HG02943 (cell line): ENCODE data around the gene BHMT.

Source experiments
- ATAC-seq: cut with Tn5 transposase; IDR thresholded peaks from one replicate; pipeline ENCODE4 v1.9.1; 2021; ENCODE audit warnings: mild to moderate bottlenecking, low read depth, moderate library complexity; ENCODE audit not compliant: unreplicated experiment

Gene BHMT

GRCh38 chr5:79111387-79111959 lies at the start of gene BHMT:
Gene BHMT (plus strand): TSS chr5:79111809. CDS start chr5:79111886, 77 bp downstream.
- no peak for ATAC-seq

- no peak for ATAC-seq
Observed at GRCh38 chr5:79062436-79062835, 49.2 kb upstream of the BHMT start.

GRCh38 chr5:79069488-79070349 lies 41.9 kb upstream of the BHMT start, which contains the start of the genes BHMT2 and DMGDH:
Gene BHMT2 (plus strand): TSS chr5:79069767. CDS start chr5:79069783, 16 bp downstream.
Gene DMGDH (minus strand): TSS chr5:79069674. CDS start chr5:79069620, 54 bp downstream.
- no peak for ATAC-seq

GRCh38 chr5:79070350-79070667 lies 41.3 kb upstream of the BHMT start:
- no peak for ATAC-seq

GRCh38 chr5:79074641-79075040 lies 37.0 kb upstream of the BHMT start:
- ATAC-seq = no peak

GRCh38 chr5:79075646-79076426 lies 35.8 kb upstream of the BHMT start:
- no peak for ATAC-seq

GRCh38 chr5:79076819-79077218 lies 34.8 kb upstream of the BHMT start:
- ATAC-seq = no peak

- no peak for ATAC-seq
Observed at GRCh38 chr5:79077680-79078365, 33.8 kb upstream of the BHMT start.

GRCh38 chr5:79080804-79081203 lies 30.8 kb upstream of the BHMT start:
- ATAC-seq = no peak

GRCh38 chr5:79081779-79082178 lies 29.8 kb upstream of the BHMT start:
- ATAC-seq = no peak

GRCh38 chr5:79086116-79086515 lies 25.5 kb upstream of the BHMT start:
- ATAC-seq = no peak

- ATAC-seq = no peak
Observed at GRCh38 chr5:79088507-79088906, 23.1 kb upstream of the BHMT start.

- no peak for ATAC-seq
Observed at GRCh38 chr5:79091064-79091463, 20.5 kb upstream of the BHMT start.

- ATAC-seq = no peak
Observed at GRCh38 chr5:79093762-79094161, 17.8 kb upstream of the BHMT start.

GRCh38 chr5:79105868-79106267 lies 5.7 kb upstream of the BHMT start:
- no peak for ATAC-seq

GRCh38 chr5:79107020-79107796 lies 4.4 kb upstream of the BHMT start:
- no peak for ATAC-seq

GRCh38 chr5:79108086-79108485 lies 3.5 kb upstream of the BHMT start:
- ATAC-seq = no peak

- no peak for ATAC-seq
Observed at GRCh38 chr5:79108792-79109191, 2.8 kb upstream of the BHMT start.

- ATAC-seq = no peak
Observed at GRCh38 chr5:79109527-79110492, 1.8 kb upstream of the BHMT start.
